Naive thymus-derived CD8-positive, alpha-beta T cell (primary cell): Measurements from ENCODE around the gene PCDHA7. TPM values are rescaled to one million over a fixed set of nuclear protein-coding genes. Genes with fewer than 3 reads are reported as not detected.
A peak's percentile ranks its signal among the peaks of the same experiment; 100 is the strongest.
"Not testable (repeated sequence)": the region's sequence is repeated elsewhere in the genome, so short reads cannot be mapped to it uniquely, and the experiment has no call there.

Experiments used
- ATAC-seq, 2 donors: fragments of 150-1000 bp; cut with Tn5 transposase in 1 of 2; sonication (Bioruptor Pico), chemical (Tn5 transposase) in 1 of 2; 1 replicate in 1 of 2; 2 replicates in 1 of 2; pipeline ENCODE4 v1.10.0; 2021; ENCODE audit warnings: mild to moderate bottlenecking in 2 of 2, moderate library complexity in 2 of 2
- POLR2A ChIA-PET: fragments of 350-600 bp; sonication (Branson Sonifier 250); formaldehyde crosslinking; loops from one replicate; lab custom pipeline; 2021; ENCODE audit warnings: antibody characterized with exemption; lab: Charles Lee
- DNase-seq, 10 donors: peaks; one replicate each; pipeline versions ENCODE4 v3.0.0 to v3.0.0-alpha.2; 2020 to 2022
- H3K27ac Mint-ChIP-seq, 10 donors: one replicate each; pipeline ENCODE4 v1.8.0; 2020 to 2022; ENCODE audit warnings: mild to moderate bottlenecking in 10 of 10, mixed read lengths in 10 of 10, moderate library complexity in 4 of 10, inconsistent platforms in 1 of 10
- H3K27me3 Mint-ChIP-seq, 5 donors: one replicate each; pipeline ENCODE4 v1.8.0; 2021 to 2022; ENCODE audit warnings: mixed read lengths in 5 of 5
- H3K36me3 Mint-ChIP-seq, 3 donors: one replicate each; pipeline ENCODE4 v1.8.0; 2020 to 2022; ENCODE audit warnings: mixed read lengths in 3 of 3, mild to moderate bottlenecking in 2 of 3, inconsistent platforms in 1 of 3
- H3K4me1 Mint-ChIP-seq, 4 donors: one replicate each; pipeline ENCODE4 v1.8.0; 2021 to 2022; ENCODE audit warnings: mixed read lengths in 4 of 4
- H3K4me3 Mint-ChIP-seq, 10 donors: one replicate each; pipeline ENCODE4 v1.8.0; 2020 to 2022; ENCODE audit warnings: mild to moderate bottlenecking in 10 of 10, mixed read lengths in 10 of 10, moderate library complexity in 6 of 10, inconsistent platforms in 1 of 10
- H3K9me3 Mint-ChIP-seq, 9 donors: one replicate each; pipeline ENCODE4 v1.8.0; 2020 to 2022; ENCODE audit warnings: mixed read lengths in 9 of 9, mild to moderate bottlenecking in 3 of 9, inconsistent platforms in 1 of 9, moderate library complexity in 1 of 9
- polyA plus RNA-seq, 3 donors: library from polyadenylated mRNA; unstranded; fragments of 300-500 nt; fragmentation: Illumina TruSeq; gene quantifications; one replicate each; pipeline ENCODE4 v1.2.3, GENCODE V29; 2021
- total RNA-seq, 8 experiments: library from RNA in 2 of 8; stranded (reverse) in 2 of 8; gene quantifications; one replicate each; pipeline ENCODE4 v1.2.3 and lab custom pipeline; 2021 to 2026

PCDHA7 gene
- total and polyA plus RNA-seq, 5 experiments from 2014 or later = not detected

DNA sequence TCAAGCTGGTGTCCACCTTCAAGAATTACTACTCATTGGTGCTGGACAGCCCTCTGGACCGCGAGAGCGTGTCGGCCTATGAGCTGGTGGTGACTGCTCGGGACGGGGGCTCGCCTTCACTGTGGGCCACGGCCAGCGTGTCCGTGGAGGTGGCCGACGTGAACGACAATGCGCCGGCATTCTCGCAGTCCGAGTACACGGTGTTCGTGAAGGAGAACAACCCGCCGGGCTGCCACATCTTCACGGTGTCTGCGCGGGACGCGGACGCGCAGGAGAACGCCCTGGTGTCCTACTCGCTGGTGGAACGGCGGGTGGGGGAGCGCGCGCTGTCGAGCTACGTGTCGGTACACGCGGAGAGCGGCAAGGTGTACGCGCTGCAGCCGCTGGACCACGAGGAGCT is 31.7 kb upstream of the PCDHA7 start:
- Mint-ChIP-seq H3K27me3 (peaks cover 26 to 49% (median 31%) of the 10 kb centered on the region in 5 donors), H3K36me3 (peaks cover 10 to 60% (median 32%) of the 10 kb centered on the region in 3 donors), H3K9me3 (peaks cover 16 to 80% (median 43%) of the 10 kb centered on the region in 9 donors)
- H3K4me1 Mint-ChIP-seq, H3K27ac Mint-ChIP-seq, POLR2A ChIA-PET, DNase-seq, ATAC-seq, H3K4me3 Mint-ChIP-seq: not testable (repeated sequence)

DNA sequence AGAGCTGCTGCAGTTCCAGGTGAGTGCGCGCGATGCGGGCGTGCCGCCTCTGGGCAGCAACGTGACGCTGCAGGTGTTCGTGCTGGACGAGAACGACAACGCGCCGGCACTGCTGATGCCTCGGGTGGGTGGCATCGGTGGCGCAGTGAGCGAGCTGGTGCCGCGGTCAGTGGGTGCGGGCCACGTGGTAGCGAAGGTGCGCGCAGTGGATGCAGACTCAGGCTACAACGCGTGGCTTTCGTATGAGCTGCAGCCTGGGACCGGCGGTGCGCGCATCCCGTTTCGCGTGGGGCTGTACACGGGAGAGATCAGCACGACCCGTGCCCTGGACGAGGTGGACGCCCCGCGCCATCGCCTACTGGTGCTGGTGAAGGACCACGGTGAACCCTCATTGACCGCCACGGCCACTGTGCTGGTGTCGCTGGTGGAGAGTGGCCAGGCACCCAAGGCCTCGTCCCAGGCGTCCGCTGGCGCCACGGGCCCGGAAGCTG is 31.2 kb upstream of the PCDHA7 start:
- H3K27ac Mint-ChIP-seq = no peak overlapping the region

DNA sequence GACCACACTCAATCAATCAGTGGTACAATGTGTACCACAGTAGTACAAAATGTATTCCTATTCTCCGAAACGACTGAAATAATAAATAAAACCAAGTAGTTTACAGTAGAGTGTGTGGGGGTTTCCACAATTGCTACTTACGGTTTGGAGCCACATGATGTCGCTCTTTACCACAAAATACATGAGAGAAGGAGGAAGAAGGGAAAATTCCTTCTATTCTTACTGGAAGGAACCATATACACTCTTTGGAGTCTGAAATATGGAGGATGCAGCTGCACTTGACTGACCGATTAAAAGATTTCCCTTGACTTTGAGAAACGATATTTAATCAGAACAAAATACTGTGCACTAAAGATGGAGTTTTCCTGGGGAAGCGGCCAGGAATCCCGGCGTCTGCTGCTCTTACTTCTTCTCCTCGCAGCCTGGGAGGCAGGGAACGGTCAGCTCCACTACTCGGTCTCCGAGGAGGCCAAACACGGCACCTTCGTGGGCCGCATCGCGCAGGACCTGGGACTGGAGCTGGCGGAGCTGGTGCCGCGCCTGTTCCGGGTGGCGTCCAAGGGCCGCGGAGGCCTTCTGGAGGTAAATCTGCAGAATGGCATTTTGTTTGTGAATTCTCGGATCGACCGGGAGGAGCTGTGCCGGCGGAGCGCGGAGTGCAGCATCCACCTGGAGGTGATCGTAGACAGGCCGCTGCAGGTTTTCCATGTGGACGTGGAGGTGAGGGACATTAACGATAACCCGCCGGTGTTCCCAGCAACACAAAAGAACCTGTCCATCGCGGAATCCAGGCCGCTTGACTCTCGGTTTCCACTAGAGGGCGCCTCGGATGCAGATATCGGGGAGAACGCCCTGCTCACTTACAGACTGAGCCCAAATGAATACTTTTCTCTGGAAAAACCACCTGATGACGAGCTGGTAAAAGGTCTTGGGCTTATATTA is 27.0 kb upstream of the PCDHA7 start, which contains the start of gene PCDHA4:
TSS of gene PCDHA4 (plus strand) at position 235 of the 942 bp plus-strand sequence.
- H3K27me3 Mint-ChIP-seq = peaks cover 19 to 46% (median 33%) of the 10 kb centered on the region in 5 donors
- H3K4me3 Mint-ChIP-seq = peak within 1 kb of the TSS in 1 of 10 donors; percentile 12
- H3K9me3 Mint-ChIP-seq = peaks cover 17 to 83% (median 44%) of the 10 kb centered on the region in 9 donors
- peaks cover 5 to 53% (median 15%) of the 10 kb centered on the region in 3 donors for H3K36me3 Mint-ChIP-seq
- peak within 1 kb of the TSS in 1 of 10 donors; percentile 34 for H3K27ac Mint-ChIP-seq
- POLR2A ChIA-PET = no interaction called here
- H3K4me1 Mint-ChIP-seq = no peaks in the 10 kb centered on the region
- no peak for ATAC-seq
- no peak for DNase-seq

More for the DNA sequence above, 31.2 kb upstream of the PCDHA7 start:
- H3K4me1 Mint-ChIP-seq = no peaks in the 10 kb centered on the region
- peaks cover 10 to 62% (median 31%) of the 10 kb centered on the region in 3 donors for H3K36me3 Mint-ChIP-seq
- H3K27me3 Mint-ChIP-seq = peaks cover 25 to 48% (median 34%) of the 10 kb centered on the region in 5 donors
- POLR2A ChIA-PET = no interaction called here
- ATAC-seq (no peak), DNase-seq (no peak)
- peaks cover 15 to 82% (median 42%) of the 10 kb centered on the region in 9 donors for H3K9me3 Mint-ChIP-seq
- no peak overlapping the region for H3K4me3 Mint-ChIP-seq

DNA sequence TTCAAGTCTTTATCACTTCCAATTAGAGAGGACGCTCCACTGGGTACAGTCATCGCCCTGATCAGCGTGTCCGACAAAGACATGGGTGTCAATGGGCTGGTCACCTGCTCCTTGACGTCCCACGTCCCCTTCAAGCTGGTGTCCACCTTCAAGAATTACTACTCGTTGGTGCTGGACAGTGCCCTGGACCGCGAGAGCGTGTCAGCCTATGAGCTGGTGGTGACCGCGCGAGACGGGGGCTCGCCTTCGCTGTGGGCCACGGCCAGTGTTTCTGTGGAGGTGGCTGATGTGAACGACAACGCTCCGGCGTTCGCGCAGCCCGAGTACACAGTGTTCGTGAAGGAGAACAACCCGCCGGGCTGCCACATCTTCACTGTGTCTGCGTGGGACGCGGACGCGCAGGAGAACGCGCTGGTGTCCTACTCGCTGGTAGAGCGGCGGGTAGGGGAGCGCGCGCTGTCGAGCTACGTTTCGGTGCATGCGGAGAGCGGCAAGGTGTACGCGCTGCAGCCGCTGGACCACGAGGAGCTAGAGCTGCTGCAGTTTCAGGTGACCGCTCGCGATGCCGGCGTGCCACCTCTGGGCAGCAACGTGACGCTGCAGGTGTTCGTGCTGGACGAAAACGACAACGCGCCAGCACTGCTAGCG is 25.7 kb upstream of the PCDHA7 start:
- H3K27ac Mint-ChIP-seq, ATAC-seq, POLR2A ChIA-PET, H3K4me1 Mint-ChIP-seq, DNase-seq: not testable (repeated sequence)
- Mint-ChIP-seq H3K36me3 (peaks cover 5 to 64% (median 14%) of the 10 kb centered on the region in 3 donors), H3K9me3 (peaks cover 19 to 92% (median 55%) of the 10 kb centered on the region in 9 donors), H3K4me3 (peak overlapping the region in 1 of 10 donors; percentile 36), H3K27me3 (peaks cover 23 to 57% (median 36%) of the 10 kb centered on the region in 5 donors)

DNA sequence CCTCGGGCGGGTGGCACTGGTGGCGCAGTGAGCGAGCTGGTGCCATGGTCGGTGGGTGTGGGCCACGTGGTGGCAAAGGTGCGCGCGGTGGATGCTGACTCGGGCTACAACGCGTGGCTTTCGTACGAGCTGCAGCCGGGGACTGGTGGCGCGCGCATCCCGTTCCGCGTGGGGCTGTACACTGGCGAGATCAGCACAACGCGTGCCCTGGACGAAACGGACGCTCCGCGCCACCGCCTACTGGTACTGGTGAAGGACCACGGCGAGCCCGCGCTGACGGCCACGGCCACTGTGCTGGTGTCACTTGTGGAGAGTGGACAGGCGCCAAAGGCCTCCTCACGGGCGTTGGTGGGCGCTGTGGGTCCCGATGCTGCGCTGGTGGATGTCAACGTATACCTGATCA is 25.2 kb upstream of the PCDHA7 start:
- DNase-seq = no peak
- no peak for ATAC-seq
- Mint-ChIP-seq H3K4me3 (no peak overlapping the region), H3K4me1 (no peaks in the 10 kb centered on the region), H3K9me3 (peaks cover 16 to 90% (median 51%) of the 10 kb centered on the region in 9 donors), H3K27ac (no peak overlapping the region), H3K36me3 (peaks cover 3 to 61% (median 11%) of the 10 kb centered on the region in 3 donors), H3K27me3 (peaks cover 18 to 52% (median 33%) of the 10 kb centered on the region in 5 donors)
- POLR2A ChIA-PET = no interaction called here

DNA sequence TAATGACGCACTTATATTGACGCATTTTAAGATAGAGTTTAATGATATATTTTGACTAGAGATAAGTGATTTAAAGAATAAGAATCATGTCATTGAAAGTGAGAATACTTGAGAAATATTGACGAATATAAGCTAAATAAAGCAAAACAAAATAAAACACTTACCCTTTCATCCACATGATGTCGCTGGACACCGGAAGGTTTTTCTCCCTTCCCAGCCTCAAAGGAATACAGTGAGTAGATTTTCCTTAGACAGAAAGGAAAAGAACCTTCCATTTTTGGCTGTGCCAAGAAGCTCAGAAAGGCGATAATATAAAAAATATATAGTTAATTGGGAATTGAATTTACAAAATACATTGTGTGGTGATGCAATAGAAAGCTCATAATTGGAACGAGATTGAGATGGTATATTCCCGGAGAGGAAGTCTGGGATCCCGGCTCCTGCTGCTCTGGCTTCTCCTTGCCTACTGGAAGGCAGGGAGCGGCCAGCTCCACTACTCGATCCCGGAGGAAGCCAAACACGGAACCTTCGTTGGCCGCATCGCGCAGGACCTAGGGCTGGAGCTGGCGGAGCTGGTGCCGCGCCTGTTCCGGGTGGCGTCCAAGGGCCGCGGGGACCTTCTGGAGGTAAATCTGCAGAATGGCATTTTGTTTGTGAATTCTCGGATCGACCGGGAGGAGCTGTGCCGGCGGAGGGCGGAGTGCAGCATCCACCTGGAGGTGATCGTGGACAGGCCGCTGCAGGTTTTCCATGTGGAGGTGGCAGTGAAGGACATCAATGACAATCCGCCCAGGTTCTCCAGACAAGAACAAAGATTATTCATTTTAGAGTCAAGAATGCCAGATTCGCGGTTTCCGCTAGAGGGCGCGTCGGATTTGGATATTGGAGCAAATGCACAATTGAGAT is 12.4 kb upstream of the PCDHA7 start, which contains the start of gene PCDHA5:
TSS of gene PCDHA5 (plus strand) at position 239 of the 906 bp plus-strand sequence.
- DNase-seq = no peak
- Mint-ChIP-seq H3K27ac (no peak within 1 kb of the TSS), H3K36me3 (peaks cover 0 to 33% (median 6%) of the 10 kb centered on the region in 3 donors), H3K4me1 (no peaks in the 10 kb centered on the region), H3K9me3 (peaks cover 8 to 52% (median 20%) of the 10 kb centered on the region in 9 donors), H3K4me3 (no peak within 1 kb of the TSS), H3K27me3 (peaks cover 12 to 18% (median 15%) of the 10 kb centered on the region in 5 donors)
- no peak for ATAC-seq
- POLR2A ChIA-PET = no interaction called here

DNA sequence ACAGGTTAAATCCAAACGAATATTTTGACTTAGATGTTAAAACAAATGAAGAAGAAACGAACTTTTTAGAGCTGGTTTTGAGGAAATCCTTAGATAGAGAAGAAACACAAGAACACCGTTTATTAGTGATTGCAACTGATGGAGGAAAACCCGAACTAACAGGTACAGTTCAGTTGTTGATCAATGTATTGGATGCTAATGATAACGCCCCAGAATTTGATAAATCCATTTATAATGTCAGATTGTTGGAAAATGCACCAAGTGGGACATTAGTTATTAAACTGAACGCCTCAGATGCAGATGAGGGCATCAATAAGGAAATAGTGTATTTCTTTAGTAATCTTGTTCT is 11.8 kb upstream of the PCDHA7 start:
- Mint-ChIP-seq H3K36me3 (peaks cover 3 to 37% (median 6%) of the 10 kb centered on the region in 3 donors), H3K4me3 (no peak overlapping the region), H3K27ac (no peak overlapping the region), H3K4me1 (no peaks in the 10 kb centered on the region), H3K27me3 (peaks cover 19 to 24% (median 20%) of the 10 kb centered on the region in 5 donors), H3K9me3 (peaks cover 13 to 55% (median 24%) of the 10 kb centered on the region in 9 donors)
- ATAC-seq = no peak
- DNase-seq = no peak
- POLR2A ChIA-PET = no interaction called here

DNA sequence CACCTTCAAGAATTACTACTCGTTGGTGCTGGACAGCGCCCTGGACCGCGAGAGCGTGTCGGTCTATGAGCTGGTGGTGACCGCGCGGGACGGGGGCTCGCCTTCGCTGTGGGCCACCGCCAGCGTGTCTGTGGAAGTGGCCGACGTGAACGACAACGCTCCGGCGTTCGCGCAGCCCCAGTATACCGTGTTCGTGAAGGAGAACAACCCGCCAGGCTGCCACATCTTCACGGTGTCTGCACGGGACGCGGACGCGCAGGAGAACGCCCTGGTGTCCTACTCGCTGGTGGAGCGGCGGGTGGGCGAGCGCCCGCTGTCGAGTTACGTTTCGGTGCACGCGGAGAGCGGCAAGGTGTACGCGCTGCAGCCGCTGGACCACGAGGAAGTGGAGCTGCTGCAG is 11.1 kb upstream of the PCDHA7 start:
- POLR2A ChIA-PET, H3K4me3 Mint-ChIP-seq, H3K27ac Mint-ChIP-seq, H3K4me1 Mint-ChIP-seq, DNase-seq, ATAC-seq: not testable (repeated sequence)
- Mint-ChIP-seq H3K9me3 (peaks cover 16 to 55% (median 24%) of the 10 kb centered on the region in 9 donors), H3K27me3 (peaks cover 18 to 29% (median 26%) of the 10 kb centered on the region in 5 donors), H3K36me3 (peaks cover 7 to 40% (median 13%) of the 10 kb centered on the region in 3 donors)

DNA sequence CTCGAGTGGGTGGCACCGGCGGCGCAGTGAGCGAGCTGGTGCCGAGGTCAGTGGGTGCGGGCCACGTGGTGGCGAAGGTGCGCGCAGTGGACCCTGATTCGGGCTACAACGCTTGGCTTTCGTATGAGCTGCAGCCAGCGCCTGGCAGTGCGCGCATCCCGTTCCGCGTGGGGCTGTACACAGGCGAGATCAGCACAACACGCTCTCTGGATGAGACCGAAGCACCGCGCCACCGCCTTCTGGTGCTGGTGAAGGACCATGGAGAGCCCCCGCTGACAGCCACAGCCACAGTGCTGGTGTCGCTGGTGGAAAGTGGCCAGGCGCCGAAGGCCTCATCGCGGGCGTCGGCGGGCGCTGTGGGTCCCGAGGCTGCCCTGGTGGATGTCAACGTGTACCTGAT is 10.6 kb upstream of the PCDHA7 start:
- Mint-ChIP-seq H3K4me3 (no peak overlapping the region), H3K27ac (no peak overlapping the region), H3K36me3 (peaks cover 7 to 39% (median 15%) of the 10 kb centered on the region in 3 donors), H3K4me1 (no peaks in the 10 kb centered on the region), H3K27me3 (peaks cover 18 to 31% (median 29%) of the 10 kb centered on the region in 5 donors), H3K9me3 (peaks cover 16 to 55% (median 25%) of the 10 kb centered on the region in 9 donors)
- ATAC-seq = no peak
- POLR2A ChIA-PET = no interaction called here
- DNase-seq = no peak

DNA sequence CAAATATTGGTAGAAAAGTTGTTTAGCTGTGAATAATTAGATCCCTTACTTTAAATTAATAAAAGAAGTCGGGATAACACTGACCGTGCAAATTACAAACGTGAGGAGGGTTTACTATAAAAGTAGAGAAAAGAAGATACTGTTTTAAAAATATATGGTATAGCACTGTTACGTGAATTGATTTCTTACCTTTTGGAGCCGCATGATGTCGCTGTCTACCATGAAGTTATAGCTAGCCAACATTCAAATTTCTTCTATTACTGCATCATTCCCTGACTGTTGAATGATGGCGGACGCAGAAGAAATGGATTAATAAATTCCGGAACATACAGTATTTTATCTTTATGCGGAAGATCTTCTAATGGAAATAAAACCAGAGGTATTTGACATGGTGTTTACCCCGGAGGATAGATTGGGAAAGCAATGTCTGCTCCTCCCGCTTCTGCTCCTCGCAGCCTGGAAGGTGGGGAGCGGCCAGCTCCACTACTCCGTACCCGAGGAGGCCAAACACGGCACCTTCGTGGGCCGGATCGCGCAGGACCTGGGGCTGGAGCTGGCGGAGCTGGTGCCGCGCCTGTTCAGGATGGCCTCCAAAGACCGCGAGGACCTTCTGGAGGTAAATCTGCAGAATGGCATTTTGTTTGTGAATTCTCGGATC is 6.2 kb upstream of the PCDHA7 start, which contains the start of gene PCDHA6:
TSS of gene PCDHA6 (plus strand) at position 257 of the 658 bp plus-strand sequence. CDS start at position 389, 132 bp downstream.
- Mint-ChIP-seq H3K4me1 (no peaks in the 10 kb centered on the region), H3K4me3 (no peak within 1 kb of the TSS), H3K36me3 (peaks cover 15 to 48% (median 18%) of the 10 kb centered on the region in 3 donors), H3K27ac (no peak within 1 kb of the TSS), H3K27me3 (peaks cover 28 to 53% (median 42%) of the 10 kb centered on the region in 5 donors), H3K9me3 (peaks cover 13 to 69% (median 26%) of the 10 kb centered on the region in 9 donors)
- DNase-seq (no peak), ATAC-seq (no peak)
- POLR2A ChIA-PET = no interaction called here

DNA sequence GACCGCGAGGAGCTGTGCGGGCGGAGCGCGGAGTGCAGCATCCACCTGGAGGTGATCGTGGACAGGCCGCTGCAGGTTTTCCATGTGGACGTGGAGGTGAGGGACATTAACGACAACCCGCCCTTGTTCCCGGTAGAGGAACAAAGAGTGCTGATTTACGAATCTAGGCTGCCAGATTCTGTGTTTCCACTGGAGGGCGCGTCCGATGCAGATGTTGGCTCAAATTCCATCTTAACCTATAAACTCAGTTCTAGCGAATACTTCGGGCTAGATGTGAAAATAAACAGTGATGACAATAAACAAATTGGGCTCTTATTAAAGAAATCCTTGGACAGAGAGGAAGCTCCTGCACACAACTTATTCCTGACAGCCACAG is 5.7 kb upstream of the PCDHA7 start:
- Mint-ChIP-seq H3K27ac (no peak overlapping the region), H3K4me1 (no peaks in the 10 kb centered on the region), H3K27me3 (peaks cover 32 to 58% (median 46%) of the 10 kb centered on the region in 5 donors), H3K4me3 (no peak overlapping the region), H3K36me3 (peaks cover 17 to 51% (median 21%) of the 10 kb centered on the region in 3 donors), H3K9me3 (peaks cover 13 to 72% (median 30%) of the 10 kb centered on the region in 9 donors)
- POLR2A ChIA-PET = no interaction called here
- ATAC-seq (no peak), DNase-seq (no peak)
